Neural cell (in vitro differentiated cells): ENCODE data around the gene CRTC3. TPM values are rescaled to one million over a fixed set of nuclear protein-coding genes. Genes with fewer than 3 reads are reported as not detected.

Experiments used
- H2AFZ ChIP-seq: fragments of 200-600, 300-800 bp; sonication (generic), shearing (Covaris generic); 2 replicates; pipeline ENCODE4 v1.6.0; 2014; ENCODE audit warnings: low read depth, mild to moderate bottlenecking, antibody characterized with exemption, low read length, moderate library complexity
- H3F3A ChIP-seq: fragments of 200-600 bp; shearing (Covaris generic); 2 replicates; pipeline ENCODE4 v1.6.1; 2016; ENCODE audit warnings: mild to moderate bottlenecking, moderate library complexity, mixed read lengths, antibody characterized with exemption, low read length; ENCODE audit not compliant: insufficient read depth, poor library complexity, severe bottlenecking
- H3K27ac ChIP-seq: fragments of 200-600, 300-800 bp; sonication (generic), shearing (Covaris generic); 2 replicates; pipeline ENCODE4 v1.5.1; 2014; ENCODE audit warnings: mild to moderate bottlenecking, low read length, moderate library complexity
- H3K27me3 ChIP-seq: fragments of 300-800, 200-600 bp; sonication (generic), shearing (Covaris generic); 2 replicates; pipeline ENCODE4 v1.6.0; 2014; ENCODE audit warnings: mild to moderate bottlenecking, low read depth, low read length, moderate library complexity; ENCODE audit not compliant: insufficient read depth
- H3K36me3 ChIP-seq: fragments of 300-800, 200-600 bp; sonication (generic), shearing (Covaris generic); 2 replicates; pipeline ENCODE4 v1.5.1; 2014; ENCODE audit warnings: mild to moderate bottlenecking, antibody characterized with exemption, low read length, moderate library complexity; ENCODE audit not compliant: insufficient read depth
- H3K4me2 ChIP-seq: fragments of 300-800, 200-600 bp; sonication (generic), shearing (Covaris generic); 2 replicates; pipeline ENCODE4 v1.6.0; 2014; ENCODE audit warnings: mild to moderate bottlenecking, low read length
- H3K4me3 ChIP-seq: fragments of 300-800, 200-600 bp; sonication (generic), shearing (Covaris generic); 2 replicates; pipeline ENCODE4 v1.5.1; 2014; ENCODE audit warnings: mild to moderate bottlenecking, low read length, moderate library complexity
- H3K79me2 ChIP-seq: fragments of 200-600 bp; shearing (Covaris generic); replicated peaks from 2 replicates; pipeline ENCODE4 v1.6.0; 2014; ENCODE audit warnings: mild to moderate bottlenecking, low read length, moderate library complexity; ENCODE audit not compliant: insufficient read depth
- H3K9ac ChIP-seq: fragments of 300-800, 200-600 bp; sonication (generic), shearing (Covaris generic); 2 replicates; pipeline ENCODE4 v1.6.1; 2016; ENCODE audit warnings: mild to moderate bottlenecking, low read length, mixed read lengths
- H3K9me2 ChIP-seq: fragments of 200-600 bp; shearing (Covaris generic); 2 replicates; pipeline ENCODE4 v1.6.1; 2016; ENCODE audit warnings: mild to moderate bottlenecking, low read length, mixed read lengths; ENCODE audit not compliant: insufficient read depth
- H3K9me3 ChIP-seq: fragments of 200-600, 300-800 bp; sonication (generic), shearing (Covaris generic); 2 replicates; pipeline ENCODE4 v1.6.1; 2016; ENCODE audit warnings: mild to moderate bottlenecking, mixed run types, low read length, moderate library complexity, mixed read lengths
- H4K20me1 ChIP-seq: fragments of 200-600 bp; shearing (Covaris generic); 2 replicates; pipeline ENCODE4 v1.6.1; 2016; ENCODE audit warnings: mild to moderate bottlenecking, mixed run types; ENCODE audit not compliant: insufficient read depth
- EP300 ChIP-seq: fragments of 450-650 bp; conservative IDR thresholded peaks from 2 replicates; pipeline ENCODE4 v1.6.1; 2014; ENCODE audit warnings: antibody characterized with exemption, mild to moderate bottlenecking, moderate library complexity; ENCODE audit not compliant: poor library complexity, severe bottlenecking
- EZH2 ChIP-seq: fragments of 200-600, 300-800 bp; shearing (Covaris generic), sonication (generic); IDR thresholded peaks from 2 replicates; pipeline ENCODE4 v1.6.1; 2014; ENCODE audit warnings: antibody characterized with exemption, low read length, borderline replicate concordance, mild to moderate bottlenecking; ENCODE audit not compliant: insufficient read depth, poor library complexity, severe bottlenecking
- MXI1 ChIP-seq: fragments of 450-650 bp; conservative IDR thresholded peaks from 2 replicates; pipeline ENCODE4 v1.6.1; 2014; ENCODE audit warnings: antibody characterized with exemption, mild to moderate bottlenecking; ENCODE audit not compliant: poor library complexity, severe bottlenecking
- POLR2AphosphoS5 ChIP-seq: IDR thresholded peaks from 2 replicates; pipeline ENCODE4 v1.6.1; 2012
- RAD21 ChIP-seq: fragments of 450-650 bp; conservative IDR thresholded peaks from 2 replicates; pipeline ENCODE4 v1.6.1; 2014; ENCODE audit warnings: antibody characterized with exemption, mild to moderate bottlenecking, moderate library complexity
- SMC3 ChIP-seq: fragments of 450-650 bp; conservative IDR thresholded peaks from 2 replicates; pipeline ENCODE4 v1.6.1; 2014; ENCODE audit warnings: antibody characterized with exemption, mild to moderate bottlenecking, moderate library complexity; ENCODE audit not compliant: poor library complexity
- TAF1 ChIP-seq: IDR thresholded peaks from 2 replicates; pipeline ENCODE4 v1.6.1; 2012; ENCODE audit warnings: low read depth
- polyA plus RNA-seq: library from polyadenylated mRNA; depleted of rRNA; stranded (reverse); fragments of >200 nt; gene quantifications from 2 replicates; pipeline ENCODE4 v1.2.3, GENCODE V29; 2014
- TF ChIP-seq, protein P1 (sequence below): fragments of 450-650 bp; IDR thresholded peaks from 2 replicates; pipeline ENCODE4 v1.5.1; 2014; ENCODE audit warnings: antibody characterized with exemption, mild to moderate bottlenecking, moderate library complexity; ENCODE audit not compliant: poor library complexity, severe bottlenecking
- TF ChIP-seq, protein P2 (sequence below): IDR thresholded peaks from 2 replicates; pipeline ENCODE4 v1.6.1; 2012; ENCODE audit warnings: borderline replicate concordance

Gene CRTC3
- polyA plus RNA-seq, 1 donor from 2014 or later, result 5.5 TPM

DNA sequence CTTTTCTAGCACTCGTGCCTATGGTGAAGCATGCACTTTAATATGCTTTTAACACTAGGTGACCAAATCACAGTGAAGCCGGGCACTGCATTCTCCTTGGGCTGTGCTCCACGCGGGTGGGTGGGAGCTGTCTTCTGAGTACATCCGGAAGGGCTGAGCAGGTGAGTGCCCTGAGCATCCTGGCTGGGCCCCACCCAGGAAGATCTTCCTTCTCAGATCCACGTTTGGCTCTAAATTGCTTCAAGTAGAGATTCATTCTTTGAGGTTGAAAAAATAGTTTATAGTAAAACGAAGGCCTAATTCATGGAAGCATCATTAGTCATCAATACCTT lies 113.5 kb downstream of the CRTC3 start:
- H4K20me1 ChIP-seq, result no peaks in the 10 kb centered on the region
- no peak overlapping the region for H3K4me3 ChIP-seq
- TF ChIP-seq EZH2, result no peak
- TF ChIP-seq EP300, result no peak
- no peak for TF ChIP-seq RAD21
- no peak for TF ChIP-seq POLR2AphosphoS5
- no peak for TF ChIP-seq SMC3
- no peak for TF ChIP-seq MXI1
- TF ChIP-seq, protein P1, sequence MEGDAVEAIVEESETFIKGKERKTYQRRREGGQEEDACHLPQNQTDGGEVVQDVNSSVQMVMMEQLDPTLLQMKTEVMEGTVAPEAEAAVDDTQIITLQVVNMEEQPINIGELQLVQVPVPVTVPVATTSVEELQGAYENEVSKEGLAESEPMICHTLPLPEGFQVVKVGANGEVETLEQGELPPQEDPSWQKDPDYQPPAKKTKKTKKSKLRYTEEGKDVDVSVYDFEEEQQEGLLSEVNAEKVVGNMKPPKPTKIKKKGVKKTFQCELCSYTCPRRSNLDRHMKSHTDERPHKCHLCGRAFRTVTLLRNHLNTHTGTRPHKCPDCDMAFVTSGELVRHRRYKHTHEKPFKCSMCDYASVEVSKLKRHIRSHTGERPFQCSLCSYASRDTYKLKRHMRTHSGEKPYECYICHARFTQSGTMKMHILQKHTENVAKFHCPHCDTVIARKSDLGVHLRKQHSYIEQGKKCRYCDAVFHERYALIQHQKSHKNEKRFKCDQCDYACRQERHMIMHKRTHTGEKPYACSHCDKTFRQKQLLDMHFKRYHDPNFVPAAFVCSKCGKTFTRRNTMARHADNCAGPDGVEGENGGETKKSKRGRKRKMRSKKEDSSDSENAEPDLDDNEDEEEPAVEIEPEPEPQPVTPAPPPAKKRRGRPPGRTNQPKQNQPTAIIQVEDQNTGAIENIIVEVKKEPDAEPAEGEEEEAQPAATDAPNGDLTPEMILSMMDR, result no peak
- TF ChIP-seq, protein P2, sequence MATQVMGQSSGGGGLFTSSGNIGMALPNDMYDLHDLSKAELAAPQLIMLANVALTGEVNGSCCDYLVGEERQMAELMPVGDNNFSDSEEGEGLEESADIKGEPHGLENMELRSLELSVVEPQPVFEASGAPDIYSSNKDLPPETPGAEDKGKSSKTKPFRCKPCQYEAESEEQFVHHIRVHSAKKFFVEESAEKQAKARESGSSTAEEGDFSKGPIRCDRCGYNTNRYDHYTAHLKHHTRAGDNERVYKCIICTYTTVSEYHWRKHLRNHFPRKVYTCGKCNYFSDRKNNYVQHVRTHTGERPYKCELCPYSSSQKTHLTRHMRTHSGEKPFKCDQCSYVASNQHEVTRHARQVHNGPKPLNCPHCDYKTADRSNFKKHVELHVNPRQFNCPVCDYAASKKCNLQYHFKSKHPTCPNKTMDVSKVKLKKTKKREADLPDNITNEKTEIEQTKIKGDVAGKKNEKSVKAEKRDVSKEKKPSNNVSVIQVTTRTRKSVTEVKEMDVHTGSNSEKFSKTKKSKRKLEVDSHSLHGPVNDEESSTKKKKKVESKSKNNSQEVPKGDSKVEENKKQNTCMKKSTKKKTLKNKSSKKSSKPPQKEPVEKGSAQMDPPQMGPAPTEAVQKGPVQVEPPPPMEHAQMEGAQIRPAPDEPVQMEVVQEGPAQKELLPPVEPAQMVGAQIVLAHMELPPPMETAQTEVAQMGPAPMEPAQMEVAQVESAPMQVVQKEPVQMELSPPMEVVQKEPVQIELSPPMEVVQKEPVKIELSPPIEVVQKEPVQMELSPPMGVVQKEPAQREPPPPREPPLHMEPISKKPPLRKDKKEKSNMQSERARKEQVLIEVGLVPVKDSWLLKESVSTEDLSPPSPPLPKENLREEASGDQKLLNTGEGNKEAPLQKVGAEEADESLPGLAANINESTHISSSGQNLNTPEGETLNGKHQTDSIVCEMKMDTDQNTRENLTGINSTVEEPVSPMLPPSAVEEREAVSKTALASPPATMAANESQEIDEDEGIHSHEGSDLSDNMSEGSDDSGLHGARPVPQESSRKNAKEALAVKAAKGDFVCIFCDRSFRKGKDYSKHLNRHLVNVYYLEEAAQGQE, result no peak
- TF ChIP-seq TAF1, result no peak
- H3K9ac ChIP-seq, result no peak overlapping the region
- no peak overlapping the region for H2AFZ ChIP-seq
- H3K36me3 ChIP-seq, result peaks cover 6% of the 10 kb centered on the region
- no peaks in the 10 kb centered on the region for H3K79me2 ChIP-seq
- H3K27me3 ChIP-seq, result no peaks in the 10 kb centered on the region
- no peaks in the 10 kb centered on the region for H3K9me2 ChIP-seq
- no peaks in the 10 kb centered on the region for H3K9me3 ChIP-seq
- H3F3A ChIP-seq, result no peaks in the 10 kb centered on the region
- H3K27ac ChIP-seq, result no peak overlapping the region
- no peak overlapping the region for H3K4me2 ChIP-seq

DNA sequence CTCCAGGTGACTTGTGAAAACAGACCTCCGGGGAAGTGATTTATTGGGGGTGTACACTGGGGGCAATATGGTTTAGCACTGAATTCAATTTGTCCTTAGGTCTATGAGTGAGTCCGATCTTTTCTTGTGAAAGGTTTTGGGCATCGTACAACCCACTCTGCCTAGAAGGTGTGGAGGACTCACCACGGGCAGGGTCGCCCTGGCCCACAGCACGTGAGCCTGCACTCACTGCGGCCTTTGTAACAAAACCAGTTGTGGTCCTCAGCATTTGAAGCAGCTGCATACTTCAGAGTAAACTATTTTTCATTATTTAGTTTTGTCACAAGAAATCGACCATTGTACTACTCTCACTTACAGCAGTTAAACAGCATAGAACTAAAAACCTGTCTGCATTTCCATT lies 114.8 kb downstream of the CRTC3 start:
- peaks cover 6% of the 10 kb centered on the region for H3K36me3 ChIP-seq

More for the DNA sequence above, 114.8 kb downstream of the CRTC3 start:
- H3K79me2 ChIP-seq, result no peaks in the 10 kb centered on the region
- H3K9ac ChIP-seq, result no peak overlapping the region
- no peak overlapping the region for H2AFZ ChIP-seq
- H3K27me3 ChIP-seq, result no peaks in the 10 kb centered on the region
- H3K4me3 ChIP-seq, result no peak overlapping the region
- H4K20me1 ChIP-seq, result no peaks in the 10 kb centered on the region
- no peaks in the 10 kb centered on the region for H3K9me3 ChIP-seq
- H3K4me2 ChIP-seq, result no peak overlapping the region
- H3F3A ChIP-seq, result no peaks in the 10 kb centered on the region
- no peak overlapping the region for H3K27ac ChIP-seq
- H3K9me2 ChIP-seq, result no peaks in the 10 kb centered on the region
- no peak for TF ChIP-seq MXI1
- TF ChIP-seq EZH2, result no peak
- TF ChIP-seq, protein P2, result no peak
- TF ChIP-seq EP300, result no peak
- TF ChIP-seq, protein P1, result no peak
- no peak for TF ChIP-seq TAF1
- TF ChIP-seq SMC3, result no peak
- TF ChIP-seq RAD21, result no peak
- no peak for TF ChIP-seq POLR2AphosphoS5
